GM12878 (cell line): ENCODE measurements around the gene PTCH2. TPM values are rescaled to one million over a fixed set of nuclear protein-coding genes. Genes with fewer than 3 reads are reported as not detected.

Experiments
- ATAC-seq: fragments of 200-7000 bp; cut with Tn5 transposase; 3 replicates; pipeline ENCODE4 v1.9.1; 2020; ENCODE audit warnings: mild to moderate bottlenecking, moderate library complexity
- BruUV-seq: library from RNA; stranded (reverse); fragments of 400-500 nt; replicated peaks from 2 replicates; lab custom pipeline; 2021; lab: Mats Ljungman, UMichigan
- CTCF ChIA-PET: fragments of 300-600 bp; sonication (Branson Sonifier 250); formaldehyde crosslinking; extraction: SDS; loops from one replicate; lab custom pipeline; 2021; ENCODE audit warnings: inconsistent platforms; lab: Yijun Ruan, JAX
- POLR2A ChIA-PET: fragments of 350-600 bp; formaldehyde crosslinking; extraction: SDS; loops from one replicate; lab custom pipeline; 2021; ENCODE audit warnings: inconsistent platforms; lab: Charles Lee
- RAD21 ChIA-PET: fragments of 300-600 bp; sonication (Branson Sonifier 250); formaldehyde crosslinking; loops from one replicate; lab custom pipeline; 2023; ENCODE audit warnings: antibody characterized with exemption; ENCODE audit not compliant: unreplicated experiment; lab: Charles Lee
- SMC1A ChIA-PET: fragments of 300-600 bp; sonication (Branson Sonifier 250); formaldehyde crosslinking; loops from one replicate; lab custom pipeline; 2023; ENCODE audit not compliant: unreplicated experiment, uncharacterized antibody; lab: Charles Lee
- DNase-seq: peaks from one replicate; pipeline ENCODE4 v3.0.0-alpha.2; 2011; ENCODE audit warnings: low read depth, low spot score
- FAIRE-seq: peaks from 3 replicates; lab custom pipeline; 2011; peaks lifted over from hg19 to GRCh38; lab: Jason Lieb, UNC
- H2AFZ ChIP-seq: 2 replicates; pipeline ENCODE4 v1.6.0; 2011; ENCODE audit warnings: low read depth, low read length, control low read depth; ENCODE audit not compliant: control insufficient read depth
- H3K27ac ChIP-seq: 2 replicates; pipeline ENCODE4 v1.5.1; 2011; ENCODE audit warnings: control low read depth; ENCODE audit not compliant: control insufficient read depth, insufficient read depth
- H3K27me3 ChIP-seq, 2 experiments: replicated peaks in 1 of 2; 2 replicates each; pipeline versions ENCODE4 v1.6.0 to v1.6.1; 2011; ENCODE audit warnings: low read length in 1 of 2; ENCODE audit not compliant: control insufficient read depth in 2 of 2, insufficient read depth in 2 of 2
- H3K36me3 ChIP-seq, 2 experiments: 2 replicates each; pipeline ENCODE4 v1.5.1; 2011; ENCODE audit warnings: low read length in 1 of 2; ENCODE audit not compliant: control insufficient read depth in 2 of 2, insufficient read depth in 2 of 2
- H3K4me1 ChIP-seq: 2 replicates; pipeline ENCODE4 v1.6.1; 2011; ENCODE audit warnings: mild to moderate bottlenecking, low read length, moderate library complexity, mixed read lengths; ENCODE audit not compliant: control insufficient read depth, insufficient read depth
- H3K4me2 ChIP-seq: 2 replicates; pipeline ENCODE4 v1.6.0; 2011; ENCODE audit warnings: control low read depth; ENCODE audit not compliant: control insufficient read depth, insufficient read depth
- H3K4me3 ChIP-seq: fragments of 200-600 bp; sonication (generic); 2 replicates; pipeline ENCODE4 v1.5.1; 2016
- H3K79me2 ChIP-seq: 2 replicates; pipeline ENCODE4 v1.6.0; 2011; ENCODE audit warnings: low read length; ENCODE audit not compliant: control insufficient read depth, insufficient read depth
- H3K9ac ChIP-seq: 2 replicates; pipeline ENCODE4 v1.8.0; 2011; ENCODE audit warnings: low read length, control low read depth, mixed read lengths; ENCODE audit not compliant: control insufficient read depth, insufficient read depth
- H3K9me3 ChIP-seq: replicated peaks from 3 replicates; pipeline ENCODE4 v1.5.1; 2011; ENCODE audit warnings: mild to moderate bottlenecking, low read length; ENCODE audit not compliant: control insufficient read depth, insufficient read depth
- H4K20me1 ChIP-seq: 2 replicates; pipeline ENCODE4 v1.6.0; 2011; ENCODE audit not compliant: control insufficient read depth, insufficient read depth
- CBX3 ChIP-seq: fragments of 200-600 bp; sonication (generic); IDR thresholded peaks from 2 replicates; pipeline ENCODE4 v1.6.1; 2016; ENCODE audit warnings: low read depth, borderline replicate concordance
- CEBPB ChIP-seq, 2 experiments: fragments of 150-350 bp in 1 of 2; IDR thresholded peaks; 2 replicates each; pipeline ENCODE4 v1.6.1; 2012 to 2014; ENCODE audit warnings: low read depth in 2 of 2, low read length in 2 of 2, borderline replicate concordance in 1 of 2, inconsistent platforms in 1 of 2
- FOXK2 ChIP-seq: fragments of 450-650 bp; IDR thresholded peaks from 2 replicates; pipeline ENCODE4 v1.6.1; 2017; ENCODE audit warnings: mild to moderate bottlenecking, moderate library complexity
- MTA2 ChIP-seq: fragments of 450-650 bp; IDR thresholded peaks from 2 replicates; pipeline ENCODE4 v1.6.1; 2016; ENCODE audit warnings: low read depth, mild to moderate bottlenecking, moderate library complexity
- PML ChIP-seq: IDR thresholded peaks from 2 replicates; pipeline ENCODE4 v1.6.1; 2012; ENCODE audit warnings: low read length, inconsistent platforms
- SMARCA5 ChIP-seq: fragments of 450-650 bp; IDR thresholded peaks from 2 replicates; pipeline ENCODE4 v1.6.1; 2017; ENCODE audit warnings: mild to moderate bottlenecking
- SUZ12 ChIP-seq: fragments of 200-600 bp; sonication (generic); IDR thresholded peaks from one replicate; pipeline ENCODE4 v1.6.1; 2018; ENCODE audit warnings: antibody characterized with exemption, mild to moderate bottlenecking; ENCODE audit not compliant: unreplicated experiment
- TCF12 ChIP-seq: IDR thresholded peaks from 2 replicates; pipeline ENCODE4 v1.6.1; 2011; ENCODE audit warnings: low read depth, mild to moderate bottlenecking, low read length
- WRNIP1 ChIP-seq: IDR thresholded peaks from 2 replicates; pipeline ENCODE4 v1.6.1; 2011; ENCODE audit warnings: low read depth, low read length, improper control_type of control experiment, borderline replicate concordance
- ZNF207 ChIP-seq: fragments of 450-650 bp; IDR thresholded peaks from 2 replicates; pipeline ENCODE4 v1.6.1; 2014; ENCODE audit warnings: antibody characterized with exemption, mild to moderate bottlenecking, borderline replicate concordance
- ZNF24 ChIP-seq: fragments of 450-650 bp; IDR thresholded peaks from 2 replicates; pipeline ENCODE4 v1.6.1; 2017; ENCODE audit warnings: antibody characterized with exemption, mild to moderate bottlenecking
- ZZZ3 ChIP-seq: IDR thresholded peaks from 2 replicates; pipeline ENCODE4 v1.6.1; 2011; ENCODE audit warnings: low read depth; ENCODE audit not compliant: control insufficient read depth, insufficient read length
- WGBS: methylation state at CpG from one replicate; pipeline ENCODE4 v1.1.6; 2016; ENCODE audit warnings: low lambda C conversion rate; ENCODE audit not compliant: insufficient replicate concordance, insufficient coverage; ENCODE audit errors: missing lambda C conversion rate; 5-methylcytosine and 5-hydroxymethylcytosine counted together
- in situ Hi-C: fragments of 300-500 bp; cut with MboI; formaldehyde crosslinking; loops from 9 replicates; pipeline ENCODE4 v1.14.3; 2018; ENCODE audit warnings: mixed read lengths
- intact Hi-C: fragments of 100-400 bp; cut with micrococcal nuclease; formaldehyde crosslinking; loops from one replicate; pipeline ENCODE4 v1.14.2; 2022; ENCODE audit not compliant: unreplicated experiment
- polyA plus RNA-seq, 11 experiments: library from polyadenylated mRNA; depleted of rRNA in 4 of 11; unstranded in 6 of 11; stranded (reverse) in 5 of 11; fragments of >200 nt; fragmentation: Nextera tagmentation in 4 of 11; fragmentation: Illumina TruSeq in 1 of 11; extraction: Ambion mirVana in 4 of 11; extraction: Trizol in 1 of 11; gene quantifications; 1 replicate in 1 of 11; 2 replicates in 10 of 11; pipeline versions ENCODE4 v1.2.1 to v1.2.3, GENCODE V29; 2011 to 2016; ENCODE audit warnings: inconsistent platforms in 2 of 11, missing spikeins in 2 of 11, low read depth in 1 of 11
- total RNA-seq, 4 experiments: library from RNA; depleted of rRNA in 3 of 4; stranded (reverse); fragments of >200 nt in 3 of 4; fragmentation: Illumina TruSeq in 1 of 4; extraction: Trizol in 1 of 4; gene quantifications; 2 replicates each; pipeline versions ENCODE4 v1.2.1 to v1.2.3, GENCODE V29; 2013 to 2021
- TF ChIP-seq, protein P1 (sequence below): fragments of 450-650 bp; formaldehyde crosslinking; IDR thresholded peaks from 2 replicates; pipeline ENCODE4 v1.4.0; 2020; ENCODE audit warnings: mild to moderate bottlenecking, moderate library complexity
- TF ChIP-seq, protein P2 (sequence below): fragments of 450-650 bp; IDR thresholded peaks from 2 replicates; pipeline ENCODE4 v1.6.1; 2017; ENCODE audit warnings: antibody characterized with exemption, mild to moderate bottlenecking, moderate library complexity
- TF ChIP-seq, protein P3 (sequence below): fragments of 450-650 bp; IDR thresholded peaks from 2 replicates; pipeline ENCODE4 v1.6.1; 2016; ENCODE audit warnings: mild to moderate bottlenecking

The PTCH2 gene
- total and polyA plus RNA-seq, 10 of the 15 experiments (the other 5 are each of a cell fraction or from before 2014, with no cell fraction given): 0.03 to 8.4 (median 0.10) TPM

DNA sequence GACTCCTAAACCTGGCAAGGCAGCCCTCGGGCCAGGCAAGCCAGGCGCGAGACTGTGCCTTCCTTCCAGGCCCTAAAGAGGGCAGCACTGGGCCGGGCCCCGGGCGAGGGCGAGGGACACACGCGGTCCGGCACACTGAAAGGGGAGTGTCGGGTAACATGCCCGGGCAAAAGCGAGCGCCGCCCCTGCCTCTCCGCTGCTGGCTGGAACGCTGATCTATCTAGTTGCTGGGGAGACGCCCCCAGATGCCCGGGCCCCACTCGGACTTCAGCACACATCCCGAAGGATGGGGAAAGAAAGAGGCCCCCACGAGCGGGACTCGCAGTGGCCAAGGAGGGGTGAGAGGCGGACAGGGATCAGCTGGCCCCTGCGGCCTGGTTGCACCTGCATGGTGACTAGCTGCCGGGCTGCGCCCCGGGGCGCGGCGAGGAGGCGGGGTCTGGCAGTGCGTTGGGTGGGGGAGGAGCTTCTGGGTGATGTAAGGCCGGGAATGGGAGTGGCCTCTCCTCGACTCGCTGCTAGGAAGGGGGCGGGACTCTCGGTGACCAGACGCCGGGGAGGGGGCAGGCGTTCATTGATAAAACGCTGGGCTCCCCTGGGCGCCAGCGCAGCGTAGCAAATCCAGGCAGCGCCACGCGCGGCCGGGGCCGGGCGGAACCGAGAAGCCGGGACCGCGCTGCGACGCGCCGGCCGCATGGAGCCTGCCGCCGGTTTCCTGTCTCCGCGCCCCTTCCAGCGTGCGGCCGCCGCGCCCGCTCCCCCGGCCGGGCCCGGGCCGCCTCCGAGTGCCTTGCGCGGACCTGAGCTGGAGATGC lies 43.1 kb downstream of the PTCH2 start, which contains the start of gene PLK3:
TSS of gene PLK3 (plus strand) at position 608 of the 815 bp plus-strand sequence. CDS start at position 695, 87 bp downstream.
- ChIA-PET RAD21 (interaction anchor here (0.6 to 2.1 kb wide), 28 partner anchors 9 to 701 kb away, joined by 3 to 30 read pairs (median 4); partner anchors contain the start of genes BTBD19, EIF2B3, HECTD3 and MUTYH), CTCF (interaction anchor here (0.6 to 3.5 kb wide), 25 partner anchors 9 to 583 kb away, joined by 3 to 47 read pairs (median 5); partner anchors contain the start of genes BEST4, BTBD19, HECTD3 and RNU5D-1), POLR2A (interaction anchor here (0.6 to 6.9 kb wide), 20 partner anchors 9 to 722 kb away, joined by 3 to 59 read pairs (median 5); partner anchors contain the start of genes BTBD19, DYNLT4, PRDX1 and RNU5D-1), SMC1A (interaction anchor here (0.7 to 2.1 kb wide), 16 partner anchors 8 to 504 kb away, joined by 3 to 14 read pairs (median 4); partner anchors contain the start of genes BTBD19, HECTD3, RPS8 and UROD)
- H3K27me3 ChIP-seq: no peaks in the 10 kb centered on the region
- H3K9me3 ChIP-seq: no peaks in the 10 kb centered on the region
- H2AFZ ChIP-seq: peak within 1 kb of the TSS; percentile 92
- intact Hi-C loops (no loop called here), in situ Hi-C loops (no loop called here)
- 1% methylated on average over 67 of the region's 79 CpGs for WGBS
- H3K4me3 ChIP-seq: peak within 1 kb of the TSS; percentile 94
- peak within 1 kb of the TSS; percentile 94 for H3K4me2 ChIP-seq
- peak within 1 kb of the TSS; percentile 84 for H3K27ac ChIP-seq
- peak within 1 kb of the TSS; percentile 83 for H3K9ac ChIP-seq
- ATAC-seq (peak; percentile 91), DNase-seq (peak; percentile 91), FAIRE-seq (peak; percentile 95)
- H3K4me1 ChIP-seq: peaks cover 11% of the 10 kb centered on the region
- peaks cover 21% of the 10 kb centered on the region for H3K79me2 ChIP-seq
- no TSS peak for BruUV-seq
- H3K36me3 ChIP-seq: peaks cover 5 to 6% of the 10 kb centered on the region in 2 experiments
- no peaks in the 10 kb centered on the region for H4K20me1 ChIP-seq
- TF ChIP-seq SUZ12 (no peak), ZNF24 (no peak), PML (no peak), ZNF207 (no peak; the same call in 1 of the 2 replicates), ZZZ3 (no peak), CEBPB (IDR thresholded peaks at IDR 0.05; ENCODE audit: borderline replicate concordance in 1 of 2, low read depth in 2 of 2, low read length in 2 of 2) (no peak), TCF12 (peak; percentile 70; the same call in 1 of the 2 replicates), SMARCA5 (peak; percentile 95), CBX3 (no peak), MTA2 (no peak), WRNIP1 (no peak), FOXK2 (peak; percentile 44; the same call in 1 of the 2 replicates)
- TF ChIP-seq, protein P1, sequence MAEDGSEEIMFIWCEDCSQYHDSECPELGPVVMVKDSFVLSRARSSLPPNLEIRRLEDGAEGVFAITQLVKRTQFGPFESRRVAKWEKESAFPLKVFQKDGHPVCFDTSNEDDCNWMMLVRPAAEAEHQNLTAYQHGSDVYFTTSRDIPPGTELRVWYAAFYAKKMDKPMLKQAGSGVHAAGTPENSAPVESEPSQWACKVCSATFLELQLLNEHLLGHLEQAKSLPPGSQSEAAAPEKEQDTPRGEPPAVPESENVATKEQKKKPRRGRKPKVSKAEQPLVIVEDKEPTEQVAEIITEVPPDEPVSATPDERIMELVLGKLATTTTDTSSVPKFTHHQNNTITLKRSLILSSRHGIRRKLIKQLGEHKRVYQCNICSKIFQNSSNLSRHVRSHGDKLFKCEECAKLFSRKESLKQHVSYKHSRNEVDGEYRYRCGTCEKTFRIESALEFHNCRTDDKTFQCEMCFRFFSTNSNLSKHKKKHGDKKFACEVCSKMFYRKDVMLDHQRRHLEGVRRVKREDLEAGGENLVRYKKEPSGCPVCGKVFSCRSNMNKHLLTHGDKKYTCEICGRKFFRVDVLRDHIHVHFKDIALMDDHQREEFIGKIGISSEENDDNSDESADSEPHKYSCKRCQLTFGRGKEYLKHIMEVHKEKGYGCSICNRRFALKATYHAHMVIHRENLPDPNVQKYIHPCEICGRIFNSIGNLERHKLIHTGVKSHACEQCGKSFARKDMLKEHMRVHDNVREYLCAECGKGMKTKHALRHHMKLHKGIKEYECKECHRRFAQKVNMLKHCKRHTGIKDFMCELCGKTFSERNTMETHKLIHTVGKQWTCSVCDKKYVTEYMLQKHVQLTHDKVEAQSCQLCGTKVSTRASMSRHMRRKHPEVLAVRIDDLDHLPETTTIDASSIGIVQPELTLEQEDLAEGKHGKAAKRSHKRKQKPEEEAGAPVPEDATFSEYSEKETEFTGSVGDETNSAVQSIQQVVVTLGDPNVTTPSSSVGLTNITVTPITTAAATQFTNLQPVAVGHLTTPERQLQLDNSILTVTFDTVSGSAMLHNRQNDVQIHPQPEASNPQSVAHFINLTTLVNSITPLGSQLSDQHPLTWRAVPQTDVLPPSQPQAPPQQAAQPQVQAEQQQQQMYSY: no peak
- TF ChIP-seq, protein P2, sequence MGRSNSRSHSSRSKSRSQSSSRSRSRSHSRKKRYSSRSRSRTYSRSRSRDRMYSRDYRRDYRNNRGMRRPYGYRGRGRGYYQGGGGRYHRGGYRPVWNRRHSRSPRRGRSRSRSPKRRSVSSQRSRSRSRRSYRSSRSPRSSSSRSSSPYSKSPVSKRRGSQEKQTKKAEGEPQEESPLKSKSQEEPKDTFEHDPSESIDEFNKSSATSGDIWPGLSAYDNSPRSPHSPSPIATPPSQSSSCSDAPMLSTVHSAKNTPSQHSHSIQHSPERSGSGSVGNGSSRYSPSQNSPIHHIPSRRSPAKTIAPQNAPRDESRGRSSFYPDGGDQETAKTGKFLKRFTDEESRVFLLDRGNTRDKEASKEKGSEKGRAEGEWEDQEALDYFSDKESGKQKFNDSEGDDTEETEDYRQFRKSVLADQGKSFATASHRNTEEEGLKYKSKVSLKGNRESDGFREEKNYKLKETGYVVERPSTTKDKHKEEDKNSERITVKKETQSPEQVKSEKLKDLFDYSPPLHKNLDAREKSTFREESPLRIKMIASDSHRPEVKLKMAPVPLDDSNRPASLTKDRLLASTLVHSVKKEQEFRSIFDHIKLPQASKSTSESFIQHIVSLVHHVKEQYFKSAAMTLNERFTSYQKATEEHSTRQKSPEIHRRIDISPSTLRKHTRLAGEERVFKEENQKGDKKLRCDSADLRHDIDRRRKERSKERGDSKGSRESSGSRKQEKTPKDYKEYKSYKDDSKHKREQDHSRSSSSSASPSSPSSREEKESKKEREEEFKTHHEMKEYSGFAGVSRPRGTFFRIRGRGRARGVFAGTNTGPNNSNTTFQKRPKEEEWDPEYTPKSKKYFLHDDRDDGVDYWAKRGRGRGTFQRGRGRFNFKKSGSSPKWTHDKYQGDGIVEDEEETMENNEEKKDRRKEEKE: no peak
- TF ChIP-seq, protein P3, sequence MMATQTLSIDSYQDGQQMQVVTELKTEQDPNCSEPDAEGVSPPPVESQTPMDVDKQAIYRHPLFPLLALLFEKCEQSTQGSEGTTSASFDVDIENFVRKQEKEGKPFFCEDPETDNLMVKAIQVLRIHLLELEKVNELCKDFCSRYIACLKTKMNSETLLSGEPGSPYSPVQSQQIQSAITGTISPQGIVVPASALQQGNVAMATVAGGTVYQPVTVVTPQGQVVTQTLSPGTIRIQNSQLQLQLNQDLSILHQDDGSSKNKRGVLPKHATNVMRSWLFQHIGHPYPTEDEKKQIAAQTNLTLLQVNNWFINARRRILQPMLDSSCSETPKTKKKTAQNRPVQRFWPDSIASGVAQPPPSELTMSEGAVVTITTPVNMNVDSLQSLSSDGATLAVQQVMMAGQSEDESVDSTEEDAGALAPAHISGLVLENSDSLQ: peak; percentile 91
